K562 (cell line): ENCODE measurements around the gene QRFP. TPM values are rescaled to one million over a fixed set of nuclear protein-coding genes. Genes with fewer than 3 reads are reported as not detected.

Source experiments
- ATAC-seq: fragments of 200-7000 bp; cut with Tn5 transposase; 3 replicates; pipeline ENCODE4 v1.9.1; 2020; ENCODE audit warnings: moderate library complexity
- BruUV-seq: library from RNA; stranded (reverse); fragments of 400-500 nt; replicated peaks from 2 replicates; lab custom pipeline; 2021; lab: Mats Ljungman, UMichigan
- CTCF ChIA-PET: fragments of 300-600 bp; formaldehyde crosslinking; extraction: SDS; loops from one replicate; lab custom pipeline; 2021; ENCODE audit warnings: low intra/inter-chr PET ratio; lab: Yijun Ruan, JAX
- POLR2A ChIA-PET: fragments of 300-600, 350-650 bp; sonication (Branson Sonifier 250); formaldehyde crosslinking; extraction: SDS; loops from one replicate; lab custom pipeline; 2021; ENCODE audit warnings: antibody characterized with exemption, inconsistent platforms; lab: Yijun Ruan, JAX
- DNase-seq, 4 experiments: peaks; one replicate each; pipeline versions ENCODE4 v3.0.0 to v3.0.0-alpha.2; 2011 to 2018; ENCODE audit warnings: low spot score in 3 of 4, mixed read lengths in 3 of 4; ENCODE audit errors: extremely low read depth in 1 of 4
- FAIRE-seq: peaks from 2 replicates; lab custom pipeline; 2011; peaks lifted over from hg19 to GRCh38; lab: Jason Lieb, UNC
- H2AFZ ChIP-seq: 2 replicates; pipeline ENCODE4 v1.6.0; 2011; ENCODE audit warnings: low read depth, low read length, control low read depth, inconsistent platforms
- H3K27ac ChIP-seq: fragments of 200-600 bp; 3 replicates; pipeline ENCODE4 v1.8.0; 2011; ENCODE audit warnings: low read depth, mild to moderate bottlenecking, control low read depth, inconsistent platforms, low read length, moderate library complexity, mixed read lengths; ENCODE audit errors: extremely low read depth
- H3K27me3 ChIP-seq, 2 experiments: fragments of 300-600 bp in 1 of 2; 2 replicates in 1 of 2; 3 replicates in 1 of 2; pipeline versions ENCODE4 v1.6.0 to v1.8.0; 2011; ENCODE audit warnings: inconsistent platforms in 2 of 2, low read length in 2 of 2, mild to moderate bottlenecking in 1 of 2, mixed read lengths in 1 of 2, moderate library complexity in 1 of 2; ENCODE audit not compliant: control insufficient read depth in 2 of 2, insufficient read depth in 2 of 2
- H3K36me3 ChIP-seq: fragments of 300-600 bp; 3 replicates; pipeline ENCODE4 v1.8.0; 2011; ENCODE audit warnings: mild to moderate bottlenecking, low read length, inconsistent platforms; ENCODE audit not compliant: control insufficient read depth, insufficient read depth
- H3K4me1 ChIP-seq, 2 experiments: fragments of 200-600 bp in 1 of 2; replicated peaks in 1 of 2; 2 replicates in 1 of 2; 3 replicates in 1 of 2; pipeline versions ENCODE4 v1.5.1 to v1.8.0; 2011; ENCODE audit warnings: inconsistent platforms in 2 of 2, low read length in 2 of 2, mild to moderate bottlenecking in 1 of 2, mixed read lengths in 1 of 2, moderate library complexity in 1 of 2; ENCODE audit not compliant: control insufficient read depth in 2 of 2, insufficient read depth in 2 of 2
- H3K4me2 ChIP-seq: 2 replicates; pipeline ENCODE4 v1.6.1; 2011; ENCODE audit warnings: low read length, control low read depth, inconsistent platforms, mixed read lengths; ENCODE audit not compliant: insufficient read depth
- H3K4me3 ChIP-seq: fragments of 200-600 bp; sonication (generic), shearing (Covaris generic); 2 replicates; pipeline ENCODE4 v1.5.1; 2016; ENCODE audit warnings: control low read depth, inconsistent platforms
- H3K79me2 ChIP-seq: fragments of 200-600 bp; 3 replicates; pipeline ENCODE4 v1.8.0; 2011; ENCODE audit warnings: low read length, inconsistent platforms; ENCODE audit not compliant: control insufficient read depth, insufficient read depth
- H3K9ac ChIP-seq, 2 experiments: 2 replicates each; pipeline versions ENCODE4 v1.6.0 to v1.6.1; 2011; ENCODE audit warnings: low read depth in 2 of 2, low read length in 2 of 2, control low read depth in 1 of 2, inconsistent platforms in 1 of 2, mild to moderate bottlenecking in 1 of 2, mixed read lengths in 1 of 2; ENCODE audit not compliant: insufficient read depth in 1 of 2
- H3K9me1 ChIP-seq: one replicate; pipeline ENCODE4 v1.6.0; 2011; ENCODE audit warnings: inconsistent platforms, mild to moderate bottlenecking, low read length, moderate library complexity; ENCODE audit not compliant: control insufficient read depth, insufficient read depth
- H3K9me3 ChIP-seq: replicated peaks from 2 replicates; pipeline ENCODE4 v1.5.1; 2011; ENCODE audit warnings: low read depth, low read length, inconsistent platforms; ENCODE audit not compliant: control insufficient read depth, insufficient read depth
- H4K20me1 ChIP-seq: replicated peaks from 2 replicates; pipeline ENCODE4 v1.6.1; 2011; ENCODE audit warnings: low read length, inconsistent platforms, mixed read lengths; ENCODE audit not compliant: control insufficient read depth, insufficient read depth
- AFF4 ChIP-seq: sonication (generic); formaldehyde crosslinking; IDR thresholded peaks from 2 replicates; pipeline ENCODE4 v1.8.0; 2023; ENCODE audit warnings: mild to moderate bottlenecking, missing genetic modification reagents
- EP300 ChIP-seq: IDR thresholded peaks from 2 replicates; pipeline ENCODE4 v1.6.1; 2012; ENCODE audit warnings: low read length, improper control_type of control experiment
- NR1H2 ChIP-seq: sonication (generic); formaldehyde crosslinking; IDR thresholded peaks from 2 replicates; pipeline ENCODE4 v1.4.0; 2020; ENCODE audit warnings: mild to moderate bottlenecking, missing genetic modification reagents
- POLR2B ChIP-seq: fragments of 450-650 bp; IDR thresholded peaks from 2 replicates; pipeline ENCODE4 v1.6.1; 2018; ENCODE audit warnings: low read depth; ENCODE audit not compliant: partially characterized antibody
- TCF7L2 ChIP-seq: fragments of 150-350 bp; IDR thresholded peaks from 2 replicates; pipeline ENCODE4 v1.6.1; 2016; ENCODE audit warnings: low read depth, mild to moderate bottlenecking, low read length, moderate library complexity
- YBX1 ChIP-seq: fragments of 450-650 bp; IDR thresholded peaks from 2 replicates; pipeline ENCODE4 v1.7.1; 2016; ENCODE audit warnings: mild to moderate bottlenecking
- ZNF639 ChIP-seq, 2 experiments: fragments of 200-800 bp in 1 of 2; sonication (Bioruptor generic) in 1 of 2; sonication (generic) in 1 of 2; formaldehyde crosslinking in 1 of 2; IDR thresholded peaks in 1 of 2; conservative IDR thresholded peaks in 1 of 2; 2 replicates each; pipeline versions ENCODE4 v1.5.0 to v1.6.1; 2016 to 2020; ENCODE audit warnings: missing compliant biosample characterization in 1 of 2, missing genetic modification characterization in 1 of 2, missing genetic modification reagents in 1 of 2
- WGBS: fragments of 100-300 bp; shearing (Covaris generic); methylation state at CpG from one replicate; pipeline ENCODE4 v1.1.6; 2016; ENCODE audit warnings: low coverage, mixed read lengths; ENCODE audit not compliant: insufficient coverage; ENCODE audit errors: missing lambda C conversion rate; 5-methylcytosine and 5-hydroxymethylcytosine counted together
- in situ Hi-C: fragments of 300-500 bp; cut with MboI; formaldehyde crosslinking; loops from 4 replicates; pipeline ENCODE4 v1.15.0; 2018; ENCODE audit warnings: inconsistent platforms, mixed read lengths
- intact Hi-C: fragments of 100-400 bp; cut with micrococcal nuclease; formaldehyde crosslinking; loops from 2 replicates; pipeline ENCODE4 v1.14.2; 2022
- polyA plus RNA-seq, 8 experiments: library from polyadenylated mRNA; depleted of rRNA in 4 of 8; stranded (reverse) in 5 of 8; unstranded in 3 of 8; fragments of >200 nt; fragmentation: Nextera tagmentation in 2 of 8; fragmentation: Illumina TruSeq in 1 of 8; extraction: Ambion mirVana in 2 of 8; extraction: Trizol in 1 of 8; gene quantifications; 2 replicates each; pipeline versions ENCODE4 v1.2.1 to v1.2.3, GENCODE V29; 2011 to 2014; ENCODE audit warnings: inconsistent platforms in 1 of 8, missing spikeins in 1 of 8
- total RNA-seq, 7 experiments: library from RNA; depleted of rRNA in 6 of 7; stranded (reverse); fragments of >200 nt in 6 of 7; fragmentation: Illumina TruSeq in 2 of 7; extraction: Trizol in 2 of 7; gene quantifications; 2 replicates each; pipeline versions ENCODE4 v1.2.1 to v1.2.3, GENCODE V29; 2011 to 2021; ENCODE audit warnings: low replicate concordance in 1 of 7
- TF ChIP-seq, protein P1 (sequence below): fragments of 450-650 bp; formaldehyde crosslinking; conservative IDR thresholded peaks from 2 replicates; pipeline ENCODE4 v1.4.0; 2022; ENCODE audit warnings: mild to moderate bottlenecking, missing genetic modification characterization

The QRFP gene
- total and polyA plus RNA-seq, 9 of the 15 experiments (the other 6 are each of a cell fraction or from before 2014, with no cell fraction given) = not detected

GRCh38 chr9:130872912-130873503, 23.6 kb downstream of the QRFP start (continued):
- TF ChIP-seq, protein P1, sequence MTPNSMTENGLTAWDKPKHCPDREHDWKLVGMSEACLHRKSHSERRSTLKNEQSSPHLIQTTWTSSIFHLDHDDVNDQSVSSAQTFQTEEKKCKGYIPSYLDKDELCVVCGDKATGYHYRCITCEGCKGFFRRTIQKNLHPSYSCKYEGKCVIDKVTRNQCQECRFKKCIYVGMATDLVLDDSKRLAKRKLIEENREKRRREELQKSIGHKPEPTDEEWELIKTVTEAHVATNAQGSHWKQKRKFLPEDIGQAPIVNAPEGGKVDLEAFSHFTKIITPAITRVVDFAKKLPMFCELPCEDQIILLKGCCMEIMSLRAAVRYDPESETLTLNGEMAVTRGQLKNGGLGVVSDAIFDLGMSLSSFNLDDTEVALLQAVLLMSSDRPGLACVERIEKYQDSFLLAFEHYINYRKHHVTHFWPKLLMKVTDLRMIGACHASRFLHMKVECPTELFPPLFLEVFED (CRISPR knock-in tag) = no peak
- no peak for TF ChIP-seq NR1H2 (CRISPR knock-in tag)

DNA sequence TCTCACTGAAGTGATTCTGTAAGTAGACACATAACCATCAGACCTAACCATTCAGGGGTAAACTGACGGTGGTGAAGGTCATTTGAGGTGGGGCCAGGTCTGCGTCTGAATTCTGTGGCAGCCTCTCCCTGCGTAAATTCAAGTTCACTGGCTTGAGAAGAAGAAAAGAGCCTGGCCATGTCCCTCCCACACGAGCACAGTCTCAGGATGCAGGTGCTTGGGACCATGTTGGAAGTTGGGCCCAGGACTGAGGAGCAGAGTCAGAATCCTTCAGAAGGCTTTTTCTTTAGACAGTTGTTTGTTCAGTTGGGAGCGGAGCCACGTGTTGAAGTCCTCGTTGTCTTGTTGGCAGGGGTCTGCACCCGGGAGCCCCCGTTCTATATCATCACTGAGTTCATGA, 24.1 kb downstream of the QRFP start:
- Histone ChIP-seq H3K36me3 (peaks cover 63% of the 10 kb centered on the region), H3K27me3 (no peaks in the 10 kb centered on the region), H3K9me3 (no peaks in the 10 kb centered on the region), H3K4me1 (no peaks in the 10 kb centered on the region), H3K4me2 (no peak overlapping the region), H3K27ac (no peak overlapping the region), H4K20me1 (peaks cover 36% of the 10 kb centered on the region), H3K79me2 (no peaks in the 10 kb centered on the region), H3K9me1 (peaks cover 3% of the 10 kb centered on the region), H3K9ac (no peak overlapping the region), H3K4me3 (no peak overlapping the region), H2AFZ (no peak overlapping the region)
- CTCF ChIA-PET = interaction anchor here (0.9 to 13.1 kb wide), 2 partner anchors 24 to 174 kb away, joined by 6 to 201 read pairs; no protein-coding TSS in a partner anchor
- POLR2A ChIA-PET = interaction anchor here (0.6 to 15.4 kb wide), 9 partner anchors 16 to 190 kb away, joined by 3 to 220 read pairs (median 4); no protein-coding TSS in a partner anchor
- intact Hi-C loops (no loop called here), in situ Hi-C loops (loop anchor here (5.0 kb wide), 1 partner anchor 125 kb away; no protein-coding TSS in a partner anchor)
- DNase-seq = peak in 2 of 4 experiments; percentile 53 to 54
- FAIRE-seq = no peak
- TF ChIP-seq POLR2B (no peak), TCF7L2 (no peak), YBX1 (no peak), ZNF639 (CRISPR knock-in tag; conservative IDR thresholded peaks at IDR 0.05 in 1 of 2, IDR thresholded peaks at IDR 0.05 in 1 of 2) (no peak), AFF4 (CRISPR knock-in tag) (no peak), EP300 (no peak)
- no peak for ATAC-seq
- no TSS peak for BruUV-seq
- WGBS = 84% methylated on average over 9 of the region's 9 CpGs
